HTR-8/SVneo (cell line): ENCODE results near the gene PEX14.

ENCODE experiments used
- DNase-seq: peaks from one replicate; pipeline ENCODE4 v3.0.0; 2011; ENCODE audit warnings: low spot score, mixed read lengths; ENCODE audit not compliant: insufficient read length
- FAIRE-seq: peaks from 2 replicates; lab custom pipeline; 2011; peaks lifted over from hg19 to GRCh38; lab: Jason Lieb, UNC

Gene PEX14

GRCh38 chr1:10575616-10576015 lies 100.9 kb downstream of the PEX14 start:
- FAIRE-seq (no peak), DNase-seq (peak; percentile 51)

- no peak for FAIRE-seq
Observed at GRCh38 chr1:10578070-10578469, 103.3 kb downstream of the PEX14 start.

GRCh38 chr1:10583641-10584040 lies 108.9 kb downstream of the PEX14 start:
- FAIRE-seq (no peak), DNase-seq (no peak)

More at GRCh38 chr1:10578070-10578469, 103.3 kb downstream of the PEX14 start:
- DNase-seq: no peak

GRCh38 chr1:10585242-10585641 lies 110.5 kb downstream of the PEX14 start:
- FAIRE-seq (no peak), DNase-seq (no peak)

- DNase-seq (no peak), FAIRE-seq (no peak)
Observed at GRCh38 chr1:10586125-10586524, 111.4 kb downstream of the PEX14 start.

GRCh38 chr1:10588640-10589039 lies 113.9 kb downstream of the PEX14 start:
- FAIRE-seq: no peak
- no peak for DNase-seq

- DNase-seq: no peak
- FAIRE-seq: no peak
Observed at GRCh38 chr1:10589074-10589473, 114.3 kb downstream of the PEX14 start.

GRCh38 chr1:10591010-10591409 lies 116.3 kb downstream of the PEX14 start:
- FAIRE-seq: no peak
- DNase-seq: no peak

GRCh38 chr1:10592373-10592772 lies 117.6 kb downstream of the PEX14 start:
- no peak for FAIRE-seq

GRCh38 chr1:10593750-10594149 lies 119.0 kb downstream of the PEX14 start:
- FAIRE-seq (no peak), DNase-seq (no peak)

More at GRCh38 chr1:10592373-10592772, 117.6 kb downstream of the PEX14 start:
- DNase-seq: no peak

GRCh38 chr1:10594595-10595223 lies 120.0 kb downstream of the PEX14 start:
- DNase-seq (no peak), FAIRE-seq (no peak)

GRCh38 chr1:10596780-10597179 lies 122.0 kb downstream of the PEX14 start:
- FAIRE-seq (no peak), DNase-seq (no peak)

GRCh38 chr1:10597492-10598388 lies 123.0 kb downstream of the PEX14 start:
- FAIRE-seq (no peak), DNase-seq (no peak)

GRCh38 chr1:10598389-10598702 lies 123.6 kb downstream of the PEX14 start:
- no peak for FAIRE-seq
- no peak for DNase-seq

GRCh38 chr1:10599194-10599861 lies 124.6 kb downstream of the PEX14 start:
- peak; percentile 31 for DNase-seq
- no peak for FAIRE-seq

GRCh38 chr1:10601342-10602070 lies 126.8 kb downstream of the PEX14 start:
- no peak for FAIRE-seq
- DNase-seq: no peak

GRCh38 chr1:10602936-10603335 lies 128.2 kb downstream of the PEX14 start:
- DNase-seq (no peak), FAIRE-seq (no peak)

- FAIRE-seq (no peak), DNase-seq (no peak)
Observed at GRCh38 chr1:10604966-10605365, 130.2 kb downstream of the PEX14 start.

- no peak for DNase-seq
- FAIRE-seq: no peak
Observed at GRCh38 chr1:10606064-10606463, 131.3 kb downstream of the PEX14 start.

GRCh38 chr1:10607228-10607627 lies 132.5 kb downstream of the PEX14 start:
- DNase-seq (no peak), FAIRE-seq (no peak)
